Measurements from ENCODE around the gene NUAK1.

GRCh38 chr12:106091446-106091820, 47.3 kb downstream of the NUAK1 start:
- no peak for TF ChIP-seq CTCF (IDR thresholded peaks at IDR 0.05)
- no peak for TF ChIP-seq POLR2A (IDR thresholded peaks at IDR 0.05)
- TF ChIP-seq EP300 (IDR thresholded peaks at IDR 0.05) = no peak
